Measurements from ENCODE around the gene MEF2A. TPM values are rescaled to one million over a fixed set of nuclear protein-coding genes. Genes with fewer than 3 reads are reported as not detected.
A peak's percentile ranks its signal among the peaks of the same experiment; 100 is the strongest.

Gene MEF2A
- total and polyA plus RNA-seq, 9 of the 15 experiments (the other 6 are each of a cell fraction or from before 2014, with no cell fraction given) = 1.6 to 18.7 (median 8.7) TPM

GRCh38 chr15:99586121-99586520 is 20.3 kb downstream of the MEF2A start:
- Histone ChIP-seq H3K9me3 (replicated peaks; ENCODE audit: control insufficient read depth, insufficient read depth, low read depth, low read length) (peaks cover 2% of the 10 kb centered on the region; the same call in 1 of the 2 replicates), H3K4me3 (no peak overlapping the region), H3K79me2 (ENCODE audit: control insufficient read depth, insufficient read depth, low read length) (peaks cover 31% of the 10 kb centered on the region; the same call in 2 of the 3 replicates), H2AFZ (ENCODE audit: low read depth, low read length) (no peak overlapping the region), H3K4me2 (ENCODE audit: insufficient read depth, low read length) (no peak overlapping the region), H4K20me1 (replicated peaks; ENCODE audit: control insufficient read depth, insufficient read depth, low read length) (no peaks in the 10 kb centered on the region), H3K36me3 (ENCODE audit: control insufficient read depth, insufficient read depth, low read length) (no peaks in the 10 kb centered on the region), H3K9me1 (ENCODE audit: control insufficient read depth, insufficient read depth, low read length) (no peaks in the 10 kb centered on the region), H3K27ac (ENCODE audit: extremely low read depth, low read depth, low read length) (no peak overlapping the region), H3K4me1 (replicated peaks in 1 of 2; ENCODE audit: control insufficient read depth in 2 of 2, insufficient read depth in 2 of 2, low read length in 2 of 2) (peaks cover 0 to 6% of the 10 kb centered on the region in 2 experiments; a peak in 1 of 5 replicates), H3K27me3 (ENCODE audit: control insufficient read depth in 2 of 2, insufficient read depth in 2 of 2, low read length in 2 of 2) (no peaks in the 10 kb centered on the region), H3K9ac (ENCODE audit: insufficient read depth in 1 of 2, low read depth in 2 of 2, low read length in 2 of 2) (no peak overlapping the region)
- no TSS peak for BruUV-seq (replicated peaks)
- FAIRE-seq (no peak), ATAC-seq (no peak), DNase-seq (ENCODE audit: extremely low read depth in 1 of 4, low spot score in 3 of 4) (no peak)
- intact Hi-C loops (cut with micrococcal nuclease) = no loop called here
- TF ChIP-seq RBM25 (IDR thresholded peaks at IDR 0.05; ENCODE audit: low read depth, low read length, severe bottlenecking) = peak; percentile 70
- TF ChIP-seq ZNF184 (CRISPR knock-in tag; IDR thresholded peaks at IDR 0.05) = peak; percentile 74; the same call in 1 of the 2 replicates
- TF ChIP-seq ZFPM2 (CRISPR knock-in tag; IDR thresholded peaks at IDR 0.05) = no peak
- TF ChIP-seq MAFG (tag; conservative IDR thresholded peaks at IDR 0.05) = no peak
- 0% methylated on average over 1 of the region's 1 CpG for WGBS (ENCODE audit: insufficient coverage, low coverage, missing lambda C conversion rate)
- in situ Hi-C loops (cut with MboI) = no loop called here
- ChIA-PET POLR2A (no interaction called here), CTCF (ENCODE audit: low intra/inter-chr PET ratio) (no interaction called here)

GRCh38 chr15:99589801-99590200 is 24.0 kb downstream of the MEF2A start:
- FAIRE-seq (no peak), ATAC-seq (no peak), DNase-seq (ENCODE audit: extremely low read depth in 1 of 4, low spot score in 3 of 4) (no peak)
- peaks cover 2% of the 10 kb centered on the region; the same call in 1 of the 2 replicates for H3K9me3 ChIP-seq (replicated peaks; ENCODE audit: control insufficient read depth, insufficient read depth, low read depth, low read length)
- H3K4me1 ChIP-seq (replicated peaks in 1 of 2; ENCODE audit: control insufficient read depth in 2 of 2, insufficient read depth in 2 of 2, low read length in 2 of 2) = no peaks in the 10 kb centered on the region
- H3K27ac ChIP-seq (ENCODE audit: extremely low read depth, low read depth, low read length) = no peak overlapping the region
- no peaks in the 10 kb centered on the region for H3K9me1 ChIP-seq (ENCODE audit: control insufficient read depth, insufficient read depth, low read length)
- ChIA-PET POLR2A (no interaction called here), CTCF (ENCODE audit: low intra/inter-chr PET ratio) (no interaction called here)
- H3K79me2 ChIP-seq (ENCODE audit: control insufficient read depth, insufficient read depth, low read length) = peaks cover 10% of the 10 kb centered on the region; the same call in 1 of the 3 replicates
- H3K36me3 ChIP-seq (ENCODE audit: control insufficient read depth, insufficient read depth, low read length) = no peaks in the 10 kb centered on the region
- no peak overlapping the region for H3K9ac ChIP-seq (ENCODE audit: insufficient read depth in 1 of 2, low read depth in 2 of 2, low read length in 2 of 2)
- no peak overlapping the region for H3K4me3 ChIP-seq
- in situ Hi-C loops (cut with MboI) = no loop called here
- no peaks in the 10 kb centered on the region for H4K20me1 ChIP-seq (replicated peaks; ENCODE audit: control insufficient read depth, insufficient read depth, low read length)
- no peak overlapping the region for H2AFZ ChIP-seq (ENCODE audit: low read depth, low read length)
- no peaks in the 10 kb centered on the region for H3K27me3 ChIP-seq (ENCODE audit: control insufficient read depth in 2 of 2, insufficient read depth in 2 of 2, low read length in 2 of 2)
- H3K4me2 ChIP-seq (ENCODE audit: insufficient read depth, low read length) = no peak overlapping the region
- no TSS peak for BruUV-seq (replicated peaks)
- intact Hi-C loops (cut with micrococcal nuclease) = no loop called here
- TF ChIP-seq, protein P1, sequence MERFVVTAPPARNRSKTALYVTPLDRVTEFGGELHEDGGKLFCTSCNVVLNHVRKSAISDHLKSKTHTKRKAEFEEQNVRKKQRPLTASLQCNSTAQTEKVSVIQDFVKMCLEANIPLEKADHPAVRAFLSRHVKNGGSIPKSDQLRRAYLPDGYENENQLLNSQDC (CRISPR knock-in tag; IDR thresholded peaks at IDR 0.05) = no peak
- no peak for TF ChIP-seq TAL1 (IDR thresholded peaks at IDR 0.05)
- no peak for TF ChIP-seq SAFB (IDR thresholded peaks at IDR 0.05; ENCODE audit: borderline replicate concordance, low read depth, low read length)
- no peak for TF ChIP-seq POLR2AphosphoS2 (IDR thresholded peaks at IDR 0.05; ENCODE audit: low read length)
- no peak for TF ChIP-seq TAF15 (IDR thresholded peaks at IDR 0.05; ENCODE audit: low read depth, low read length)
- no peak for TF ChIP-seq HES1 (IDR thresholded peaks at IDR 0.05; ENCODE audit: low read depth)
- TF ChIP-seq WHSC1 (IDR thresholded peaks at IDR 0.05; ENCODE audit: low read length) = no peak
- TF ChIP-seq SRSF3 (IDR thresholded peaks at IDR 0.05; ENCODE audit: insufficient read depth, low read length) = no peak
- TF ChIP-seq MAFK (IDR thresholded peaks at IDR 0.05; ENCODE audit: low read length) = no peak
- TF ChIP-seq FUS (optimal IDR thresholded peaks at IDR 0.05; ENCODE audit: low read depth, low read length) = no peak
- TF ChIP-seq ZNF282 (CRISPR knock-in tag; IDR thresholded peaks at IDR 0.05) = no peak
- no peak for TF ChIP-seq EP300 (IDR thresholded peaks at IDR 0.05; ENCODE audit: low read length)

Measured in K562 (cell line).